ENCODE data around the gene NR4A1.

NR4A1 gene

DNA sequence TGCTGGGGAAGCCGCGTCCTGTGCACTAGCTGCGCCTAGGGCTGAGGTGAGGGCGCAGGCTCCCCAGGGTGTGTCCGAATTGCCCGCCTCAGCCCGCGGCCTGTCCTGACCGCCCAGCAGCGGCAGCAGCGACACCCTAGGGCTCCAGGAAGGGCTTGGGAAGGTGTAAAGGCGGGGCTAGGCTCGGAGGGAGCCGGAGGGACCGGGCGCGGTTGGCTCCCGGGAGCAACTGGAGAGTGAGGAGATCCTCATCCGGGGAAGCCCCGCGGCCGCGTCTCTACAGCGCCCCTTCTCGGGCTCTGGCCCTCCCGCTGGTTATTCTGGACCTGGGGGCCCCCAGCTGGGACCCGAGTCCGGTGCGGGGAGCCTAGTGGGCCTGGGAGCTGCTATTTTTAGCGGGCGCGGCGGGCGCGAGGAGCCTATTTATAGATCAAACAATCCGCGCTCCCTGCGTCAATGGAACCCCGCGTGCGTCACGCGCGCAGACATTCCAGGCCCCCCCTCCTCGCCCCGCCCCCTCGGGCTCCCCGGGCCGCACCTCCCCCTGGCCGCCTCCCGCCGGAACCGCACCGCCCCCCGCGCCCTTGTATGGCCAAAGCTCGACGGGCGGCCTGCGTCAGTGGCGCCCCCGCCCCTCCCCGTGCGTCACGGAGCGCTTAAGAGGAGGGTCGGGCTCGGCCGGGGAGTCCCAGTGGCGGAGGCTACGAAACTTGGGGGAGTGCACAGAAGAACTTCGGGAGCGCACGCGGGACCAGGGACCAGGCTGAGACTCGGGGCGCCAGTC lies at the start of gene NR4A1 (continued):
- TF ChIP-seq ZNF302 (tag by site-specific recombination; IDR thresholded peaks at IDR 0.05; ENCODE audit: low read depth) (no peak), ZNF354C (tag by site-specific recombination; IDR thresholded peaks at IDR 0.05; ENCODE audit: borderline replicate concordance, low read depth) (no peak), ZNF473 (tag by site-specific recombination; IDR thresholded peaks at IDR 0.05) (no peak), ZFHX2 (tag by site-specific recombination; conservative IDR thresholded peaks at IDR 0.05) (0 out of 2 replicates have a peak, but pooled peaks have one; percentile 31), ZNF132 (tag by site-specific recombination; IDR thresholded peaks at IDR 0.05; ENCODE audit: borderline replicate concordance) (no peak), ZNF433 (tag by site-specific recombination; IDR thresholded peaks at IDR 0.05; ENCODE audit: low read depth) (no peak), ZXDB (tag by site-specific recombination; IDR thresholded peaks at IDR 0.05) (peak; percentile 90), KLF10 (tag by site-specific recombination; IDR thresholded peaks at IDR 0.05) (peak; percentile 92), ZSCAN16 (tag by site-specific recombination; IDR thresholded peaks at IDR 0.05) (no peak), ZNF274 (IDR thresholded peaks at IDR 0.05; ENCODE audit: low read length) (no peak), ZNF274 (tag by site-specific recombination; IDR thresholded peaks at IDR 0.05; ENCODE audit: borderline replicate concordance) (no peak), ZNF623 (tag by site-specific recombination; IDR thresholded peaks at IDR 0.05) (no peak), ZBTB7A (tag by site-specific recombination; IDR thresholded peaks at IDR 0.05; ENCODE audit: low read depth) (peak; percentile 23; the same call in 1 of the 2 replicates), ZNF24 (tag by site-specific recombination; IDR thresholded peaks at IDR 0.05) (peak; percentile 15; the same call in 1 of the 2 replicates), ZNF239 (tag by site-specific recombination; IDR thresholded peaks at IDR 0.05) (no peak)
- TF ChIP-seq, protein P1, sequence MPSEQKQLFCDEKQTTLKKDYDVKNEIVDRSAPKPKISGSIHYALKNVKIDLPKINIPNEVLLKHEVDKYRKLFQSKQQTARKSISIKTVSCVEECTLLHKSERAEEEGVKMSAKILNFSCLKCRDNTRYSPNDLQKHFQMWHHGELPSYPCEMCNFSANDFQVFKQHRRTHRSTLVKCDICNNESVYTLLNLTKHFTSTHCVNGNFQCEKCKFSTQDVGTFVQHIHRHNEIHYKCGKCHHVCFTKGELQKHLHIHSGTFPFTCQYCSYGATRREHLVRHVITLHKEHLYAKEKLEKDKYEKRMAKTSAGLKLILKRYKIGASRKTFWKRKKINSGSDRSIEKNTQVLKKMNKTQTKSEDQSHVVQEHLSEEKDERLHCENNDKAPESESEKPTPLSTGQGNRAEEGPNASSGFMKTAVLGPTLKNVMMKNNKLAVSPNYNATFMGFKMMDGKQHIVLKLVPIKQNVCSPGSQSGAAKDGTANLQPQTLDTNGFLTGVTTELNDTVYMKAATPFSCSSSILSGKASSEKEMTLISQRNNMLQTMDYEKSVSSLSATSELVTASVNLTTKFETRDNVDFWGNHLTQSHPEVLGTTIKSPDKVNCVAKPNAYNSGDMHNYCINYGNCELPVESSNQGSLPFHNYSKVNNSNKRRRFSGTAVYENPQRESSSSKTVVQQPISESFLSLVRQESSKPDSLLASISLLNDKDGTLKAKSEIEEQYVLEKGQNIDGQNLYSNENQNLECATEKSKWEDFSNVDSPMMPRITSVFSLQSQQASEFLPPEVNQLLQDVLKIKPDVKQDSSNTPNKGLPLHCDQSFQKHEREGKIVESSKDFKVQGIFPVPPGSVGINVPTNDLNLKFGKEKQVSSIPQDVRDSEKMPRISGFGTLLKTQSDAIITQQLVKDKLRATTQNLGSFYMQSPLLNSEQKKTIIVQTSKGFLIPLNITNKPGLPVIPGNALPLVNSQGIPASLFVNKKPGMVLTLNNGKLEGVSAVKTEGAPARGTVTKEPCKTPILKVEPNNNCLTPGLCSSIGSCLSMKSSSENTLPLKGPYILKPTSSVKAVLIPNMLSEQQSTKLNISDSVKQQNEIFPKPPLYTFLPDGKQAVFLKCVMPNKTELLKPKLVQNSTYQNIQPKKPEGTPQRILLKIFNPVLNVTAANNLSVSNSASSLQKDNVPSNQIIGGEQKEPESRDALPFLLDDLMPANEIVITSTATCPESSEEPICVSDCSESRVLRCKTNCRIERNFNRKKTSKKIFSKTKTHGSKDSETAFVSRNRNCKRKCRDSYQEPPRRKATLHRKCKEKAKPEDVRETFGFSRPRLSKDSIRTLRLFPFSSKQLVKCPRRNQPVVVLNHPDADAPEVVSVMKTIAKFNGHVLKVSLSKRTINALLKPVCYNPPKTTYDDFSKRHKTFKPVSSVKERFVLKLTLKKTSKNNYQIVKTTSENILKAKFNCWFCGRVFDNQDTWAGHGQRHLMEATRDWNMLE (tag by site-specific recombination; conservative IDR thresholded peaks at IDR 0.05; ENCODE audit: low read depth), result no peak
- TF ChIP-seq, protein P2, sequence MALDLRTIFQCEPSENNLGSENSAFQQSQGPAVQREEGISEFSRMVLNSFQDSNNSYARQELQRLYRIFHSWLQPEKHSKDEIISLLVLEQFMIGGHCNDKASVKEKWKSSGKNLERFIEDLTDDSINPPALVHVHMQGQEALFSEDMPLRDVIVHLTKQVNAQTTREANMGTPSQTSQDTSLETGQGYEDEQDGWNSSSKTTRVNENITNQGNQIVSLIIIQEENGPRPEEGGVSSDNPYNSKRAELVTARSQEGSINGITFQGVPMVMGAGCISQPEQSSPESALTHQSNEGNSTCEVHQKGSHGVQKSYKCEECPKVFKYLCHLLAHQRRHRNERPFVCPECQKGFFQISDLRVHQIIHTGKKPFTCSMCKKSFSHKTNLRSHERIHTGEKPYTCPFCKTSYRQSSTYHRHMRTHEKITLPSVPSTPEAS (tag by site-specific recombination; IDR thresholded peaks at IDR 0.05), result no peak
- TF ChIP-seq, protein P3, sequence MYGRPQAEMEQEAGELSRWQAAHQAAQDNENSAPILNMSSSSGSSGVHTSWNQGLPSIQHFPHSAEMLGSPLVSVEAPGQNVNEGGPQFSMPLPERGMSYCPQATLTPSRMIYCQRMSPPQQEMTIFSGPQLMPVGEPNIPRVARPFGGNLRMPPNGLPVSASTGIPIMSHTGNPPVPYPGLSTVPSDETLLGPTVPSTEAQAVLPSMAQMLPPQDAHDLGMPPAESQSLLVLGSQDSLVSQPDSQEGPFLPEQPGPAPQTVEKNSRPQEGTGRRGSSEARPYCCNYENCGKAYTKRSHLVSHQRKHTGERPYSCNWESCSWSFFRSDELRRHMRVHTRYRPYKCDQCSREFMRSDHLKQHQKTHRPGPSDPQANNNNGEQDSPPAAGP (tag by site-specific recombination; IDR thresholded peaks at IDR 0.05), result peak; percentile 78
- TF ChIP-seq, protein P4, sequence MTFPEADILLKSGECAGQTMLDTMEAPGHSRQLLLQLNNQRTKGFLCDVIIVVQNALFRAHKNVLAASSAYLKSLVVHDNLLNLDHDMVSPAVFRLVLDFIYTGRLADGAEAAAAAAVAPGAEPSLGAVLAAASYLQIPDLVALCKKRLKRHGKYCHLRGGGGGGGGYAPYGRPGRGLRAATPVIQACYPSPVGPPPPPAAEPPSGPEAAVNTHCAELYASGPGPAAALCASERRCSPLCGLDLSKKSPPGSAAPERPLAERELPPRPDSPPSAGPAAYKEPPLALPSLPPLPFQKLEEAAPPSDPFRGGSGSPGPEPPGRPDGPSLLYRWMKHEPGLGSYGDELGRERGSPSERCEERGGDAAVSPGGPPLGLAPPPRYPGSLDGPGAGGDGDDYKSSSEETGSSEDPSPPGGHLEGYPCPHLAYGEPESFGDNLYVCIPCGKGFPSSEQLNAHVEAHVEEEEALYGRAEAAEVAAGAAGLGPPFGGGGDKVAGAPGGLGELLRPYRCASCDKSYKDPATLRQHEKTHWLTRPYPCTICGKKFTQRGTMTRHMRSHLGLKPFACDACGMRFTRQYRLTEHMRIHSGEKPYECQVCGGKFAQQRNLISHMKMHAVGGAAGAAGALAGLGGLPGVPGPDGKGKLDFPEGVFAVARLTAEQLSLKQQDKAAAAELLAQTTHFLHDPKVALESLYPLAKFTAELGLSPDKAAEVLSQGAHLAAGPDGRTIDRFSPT (tag by site-specific recombination; IDR thresholded peaks at IDR 0.05), result peak; percentile 69
- TF ChIP-seq, protein P5, sequence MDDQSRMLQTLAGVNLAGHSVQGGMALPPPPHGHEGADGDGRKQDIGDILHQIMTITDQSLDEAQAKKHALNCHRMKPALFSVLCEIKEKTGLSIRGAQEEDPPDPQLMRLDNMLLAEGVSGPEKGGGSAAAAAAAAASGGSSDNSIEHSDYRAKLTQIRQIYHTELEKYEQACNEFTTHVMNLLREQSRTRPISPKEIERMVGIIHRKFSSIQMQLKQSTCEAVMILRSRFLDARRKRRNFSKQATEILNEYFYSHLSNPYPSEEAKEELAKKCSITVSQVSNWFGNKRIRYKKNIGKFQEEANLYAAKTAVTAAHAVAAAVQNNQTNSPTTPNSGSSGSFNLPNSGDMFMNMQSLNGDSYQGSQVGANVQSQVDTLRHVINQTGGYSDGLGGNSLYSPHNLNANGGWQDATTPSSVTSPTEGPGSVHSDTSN (CRISPR knock-in tag; IDR thresholded peaks at IDR 0.05), result no peak
- TF ChIP-seq, protein P6, sequence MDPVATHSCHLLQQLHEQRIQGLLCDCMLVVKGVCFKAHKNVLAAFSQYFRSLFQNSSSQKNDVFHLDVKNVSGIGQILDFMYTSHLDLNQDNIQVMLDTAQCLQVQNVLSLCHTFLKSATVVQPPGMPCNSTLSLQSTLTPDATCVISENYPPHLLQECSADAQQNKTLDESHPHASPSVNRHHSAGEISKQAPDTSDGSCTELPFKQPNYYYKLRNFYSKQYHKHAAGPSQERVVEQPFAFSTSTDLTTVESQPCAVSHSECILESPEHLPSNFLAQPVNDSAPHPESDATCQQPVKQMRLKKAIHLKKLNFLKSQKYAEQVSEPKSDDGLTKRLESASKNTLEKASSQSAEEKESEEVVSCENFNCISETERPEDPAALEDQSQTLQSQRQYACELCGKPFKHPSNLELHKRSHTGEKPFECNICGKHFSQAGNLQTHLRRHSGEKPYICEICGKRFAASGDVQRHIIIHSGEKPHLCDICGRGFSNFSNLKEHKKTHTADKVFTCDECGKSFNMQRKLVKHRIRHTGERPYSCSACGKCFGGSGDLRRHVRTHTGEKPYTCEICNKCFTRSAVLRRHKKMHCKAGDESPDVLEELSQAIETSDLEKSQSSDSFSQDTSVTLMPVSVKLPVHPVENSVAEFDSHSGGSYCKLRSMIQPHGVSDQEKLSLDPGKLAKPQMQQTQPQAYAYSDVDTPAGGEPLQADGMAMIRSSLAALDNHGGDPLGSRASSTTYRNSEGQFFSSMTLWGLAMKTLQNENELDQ (tag by site-specific recombination; IDR thresholded peaks at IDR 0.05; ENCODE audit: low read depth), result no peak
- TF ChIP-seq, protein P7, sequence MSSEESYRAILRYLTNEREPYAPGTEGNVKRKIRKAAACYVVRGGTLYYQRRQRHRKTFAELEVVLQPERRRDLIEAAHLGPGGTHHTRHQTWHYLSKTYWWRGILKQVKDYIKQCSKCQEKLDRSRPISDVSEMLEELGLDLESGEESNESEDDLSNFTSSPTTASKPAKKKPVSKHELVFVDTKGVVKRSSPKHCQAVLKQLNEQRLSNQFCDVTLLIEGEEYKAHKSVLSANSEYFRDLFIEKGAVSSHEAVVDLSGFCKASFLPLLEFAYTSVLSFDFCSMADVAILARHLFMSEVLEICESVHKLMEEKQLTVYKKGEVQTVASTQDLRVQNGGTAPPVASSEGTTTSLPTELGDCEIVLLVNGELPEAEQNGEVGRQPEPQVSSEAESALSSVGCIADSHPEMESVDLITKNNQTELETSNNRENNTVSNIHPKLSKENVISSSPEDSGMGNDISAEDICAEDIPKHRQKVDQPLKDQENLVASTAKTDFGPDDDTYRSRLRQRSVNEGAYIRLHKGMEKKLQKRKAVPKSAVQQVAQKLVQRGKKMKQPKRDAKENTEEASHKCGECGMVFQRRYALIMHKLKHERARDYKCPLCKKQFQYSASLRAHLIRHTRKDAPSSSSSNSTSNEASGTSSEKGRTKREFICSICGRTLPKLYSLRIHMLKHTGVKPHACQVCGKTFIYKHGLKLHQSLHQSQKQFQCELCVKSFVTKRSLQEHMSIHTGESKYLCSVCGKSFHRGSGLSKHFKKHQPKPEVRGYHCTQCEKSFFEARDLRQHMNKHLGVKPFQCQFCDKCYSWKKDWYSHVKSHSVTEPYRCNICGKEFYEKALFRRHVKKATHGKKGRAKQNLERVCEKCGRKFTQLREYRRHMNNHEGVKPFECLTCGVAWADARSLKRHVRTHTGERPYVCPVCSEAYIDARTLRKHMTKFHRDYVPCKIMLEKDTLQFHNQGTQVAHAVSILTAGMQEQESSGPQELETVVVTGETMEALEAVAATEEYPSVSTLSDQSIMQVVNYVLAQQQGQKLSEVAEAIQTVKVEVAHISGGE (tag by site-specific recombination; conservative IDR thresholded peaks at IDR 0.05; ENCODE audit: low read depth), result no peak
